ENCODE results near the gene KLF11.

The KLF11 gene

GRCh38 chr2:10079266-10079869 is 36.0 kb downstream of the KLF11 start:
- in situ Hi-C loops (cut with MboI; ENCODE audit: low sequenced_read_pairs, unreplicated experiment): no loop called here
- DNase-seq (ENCODE audit: low spot score): peak; percentile 48
- TF ChIP-seq, protein P1, sequence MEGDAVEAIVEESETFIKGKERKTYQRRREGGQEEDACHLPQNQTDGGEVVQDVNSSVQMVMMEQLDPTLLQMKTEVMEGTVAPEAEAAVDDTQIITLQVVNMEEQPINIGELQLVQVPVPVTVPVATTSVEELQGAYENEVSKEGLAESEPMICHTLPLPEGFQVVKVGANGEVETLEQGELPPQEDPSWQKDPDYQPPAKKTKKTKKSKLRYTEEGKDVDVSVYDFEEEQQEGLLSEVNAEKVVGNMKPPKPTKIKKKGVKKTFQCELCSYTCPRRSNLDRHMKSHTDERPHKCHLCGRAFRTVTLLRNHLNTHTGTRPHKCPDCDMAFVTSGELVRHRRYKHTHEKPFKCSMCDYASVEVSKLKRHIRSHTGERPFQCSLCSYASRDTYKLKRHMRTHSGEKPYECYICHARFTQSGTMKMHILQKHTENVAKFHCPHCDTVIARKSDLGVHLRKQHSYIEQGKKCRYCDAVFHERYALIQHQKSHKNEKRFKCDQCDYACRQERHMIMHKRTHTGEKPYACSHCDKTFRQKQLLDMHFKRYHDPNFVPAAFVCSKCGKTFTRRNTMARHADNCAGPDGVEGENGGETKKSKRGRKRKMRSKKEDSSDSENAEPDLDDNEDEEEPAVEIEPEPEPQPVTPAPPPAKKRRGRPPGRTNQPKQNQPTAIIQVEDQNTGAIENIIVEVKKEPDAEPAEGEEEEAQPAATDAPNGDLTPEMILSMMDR (IDR thresholded peaks at IDR 0.05; ENCODE audit: borderline replicate concordance, control extremely low read depth, extremely low read depth, insufficient read depth, missing control alignments): no peak

GRCh38 chr2:10079870-10080535 is 36.7 kb downstream of the KLF11 start, which contains the start of gene CYS1:
Gene CYS1 (minus strand): TSS chr2:10080411. CDS start chr2:10080223, 188 bp downstream.
- in situ Hi-C loops (cut with MboI; ENCODE audit: low sequenced_read_pairs, unreplicated experiment): no loop called here
- peak; percentile 84 for DNase-seq (ENCODE audit: low spot score)

DNA sequence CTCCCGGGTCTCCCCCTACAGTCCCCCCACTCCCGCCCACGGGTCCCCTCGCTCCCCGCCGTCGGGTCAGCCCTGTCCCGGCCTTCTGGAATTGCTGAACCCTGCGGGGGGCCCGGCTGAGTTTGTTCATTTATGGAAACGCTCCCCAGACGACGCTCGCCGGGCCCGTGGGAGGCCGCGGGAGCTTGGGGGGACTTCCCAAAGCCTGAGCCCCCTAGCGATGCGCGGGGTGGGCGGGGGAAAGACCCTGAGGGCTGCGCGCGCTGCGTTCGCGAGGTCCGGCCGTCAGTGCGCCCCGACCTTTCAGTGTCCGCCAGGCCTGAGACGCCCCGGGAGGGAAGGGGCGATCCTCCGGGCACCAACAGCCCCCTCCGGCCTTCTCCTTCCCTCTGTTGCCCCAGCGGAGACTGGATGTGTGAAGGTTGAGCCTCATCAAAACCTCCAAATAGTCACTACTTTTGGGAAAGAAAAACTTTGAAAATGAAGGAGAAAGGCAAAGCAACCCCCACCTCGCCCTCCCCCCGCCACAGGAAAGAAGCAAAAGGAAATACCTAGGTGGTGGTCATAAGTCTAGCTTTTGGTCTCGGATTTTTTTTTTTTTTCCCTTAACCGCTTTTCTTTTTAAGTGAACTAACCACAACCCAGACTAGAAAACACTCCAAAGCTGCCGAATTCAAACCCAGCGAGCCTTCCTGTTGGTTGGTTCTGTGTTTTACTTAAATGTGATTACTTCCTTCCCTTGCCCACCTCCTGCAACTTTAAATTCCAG is 37.4 kb downstream of the KLF11 start:
- in situ Hi-C loops (cut with MboI; ENCODE audit: low sequenced_read_pairs, unreplicated experiment): no loop called here
- TF ChIP-seq, protein P1 (IDR thresholded peaks at IDR 0.05; ENCODE audit: borderline replicate concordance, control extremely low read depth, extremely low read depth, insufficient read depth, missing control alignments): no peak
- peak; percentile 80 for DNase-seq (ENCODE audit: low spot score)

More at GRCh38 chr2:10079870-10080535, 36.7 kb downstream of the KLF11 start, which contains the start of gene CYS1:
- TF ChIP-seq, protein P1 (IDR thresholded peaks at IDR 0.05; ENCODE audit: borderline replicate concordance, control extremely low read depth, extremely low read depth, insufficient read depth, missing control alignments): peak; percentile 67

- TF ChIP-seq, protein P1 (IDR thresholded peaks at IDR 0.05; ENCODE audit: borderline replicate concordance, control extremely low read depth, extremely low read depth, insufficient read depth, missing control alignments): no peak
- in situ Hi-C loops (cut with MboI; ENCODE audit: low sequenced_read_pairs, unreplicated experiment): no loop called here
Measured at GRCh38 chr2:10083046-10083445, 39.7 kb downstream of the KLF11 start.

DNA sequence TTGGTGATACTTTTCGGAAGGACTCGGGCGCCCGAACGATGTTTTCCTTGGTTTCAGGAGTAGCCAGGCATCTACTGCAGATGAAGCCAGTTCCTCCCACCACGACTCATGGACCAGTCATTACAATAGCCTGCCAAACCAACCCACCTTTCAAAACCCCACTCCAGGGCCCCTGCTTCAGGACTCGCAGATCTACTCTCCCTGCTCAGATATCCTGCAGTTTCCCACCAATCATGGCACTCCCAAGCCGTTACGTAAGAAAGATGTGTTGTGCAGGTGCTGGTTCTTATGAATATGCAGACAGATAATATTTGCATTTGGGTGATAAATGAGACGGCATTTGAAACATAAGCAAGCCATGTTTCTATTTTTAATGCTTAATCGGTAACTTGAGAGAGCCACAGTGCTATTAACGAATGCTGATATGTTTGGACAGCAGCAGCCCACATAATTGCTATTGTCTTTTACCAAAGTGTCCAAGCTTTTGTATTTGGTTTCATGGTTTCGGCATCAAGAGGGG is 40.4 kb downstream of the KLF11 start:
- DNase-seq (ENCODE audit: low spot score): peak; percentile 46
- in situ Hi-C loops (cut with MboI; ENCODE audit: low sequenced_read_pairs, unreplicated experiment): no loop called here
- TF ChIP-seq, protein P1 (IDR thresholded peaks at IDR 0.05; ENCODE audit: borderline replicate concordance, control extremely low read depth, extremely low read depth, insufficient read depth, missing control alignments): no peak

More at GRCh38 chr2:10083046-10083445, 39.7 kb downstream of the KLF11 start:
- no peak for DNase-seq (ENCODE audit: low spot score)

DNA sequence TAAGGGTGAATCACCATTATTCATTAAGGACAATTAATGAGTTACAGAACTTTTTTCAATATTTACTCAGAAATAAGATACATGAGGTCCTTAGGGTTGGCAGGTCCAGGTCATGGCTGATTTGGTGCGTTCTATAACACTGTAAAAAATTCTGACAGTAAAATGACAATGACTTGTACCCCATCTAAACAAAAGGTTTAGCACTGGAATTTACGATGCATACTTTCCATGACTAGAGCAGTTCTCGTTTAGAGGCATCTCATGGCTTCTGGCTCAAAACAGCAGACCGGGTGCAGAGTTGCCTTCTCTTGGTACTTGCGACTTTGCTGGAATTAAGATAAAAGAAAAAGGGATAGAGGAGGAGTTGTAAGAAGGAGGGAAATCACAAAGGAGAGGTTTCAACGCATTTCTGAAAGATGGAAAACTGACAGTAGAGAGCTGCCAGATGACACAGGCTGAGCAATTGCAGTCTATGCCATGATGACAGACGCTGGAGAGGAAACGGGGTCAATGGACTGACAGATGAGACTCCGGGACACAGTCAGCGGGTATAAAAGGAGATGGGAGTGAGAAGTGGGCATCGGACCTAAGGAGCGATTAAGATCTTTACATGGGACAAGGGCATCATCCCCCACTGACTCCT is 41.0 kb downstream of the KLF11 start:
- TF ChIP-seq, protein P1 (IDR thresholded peaks at IDR 0.05; ENCODE audit: borderline replicate concordance, control extremely low read depth, extremely low read depth, insufficient read depth, missing control alignments): no peak
- in situ Hi-C loops (cut with MboI; ENCODE audit: low sequenced_read_pairs, unreplicated experiment): no loop called here
- no peak for DNase-seq (ENCODE audit: low spot score)

Measured in GM13976 (cell line).